Activated CD8-positive, alpha-beta memory T cell treated with anti-CD3 and anti-CD28 coated beads, Interleukin-2, amount 10 ng/mL, durations not matched to agents 7 days and 5 days (primary cell): Measurements from ENCODE around the gene PPP2R5D. TPM values are rescaled to one million over a fixed set of nuclear protein-coding genes. Genes with fewer than 3 reads are reported as not detected.
"Not testable (repeated sequence)": the region's sequence is repeated elsewhere in the genome, so short reads cannot be mapped to it uniquely, and the experiment has no call there.

Experiments
- ATAC-seq: fragments of 150-1000 bp; cut with Tn5 transposase; one replicate; pipeline ENCODE4 v1.10.0; 2021; ENCODE audit warnings: moderate library complexity
- CTCF ChIA-PET: fragments of 350-600 bp; sonication (Branson Sonifier 250); formaldehyde crosslinking; loops from one replicate; lab custom pipeline; 2021; ENCODE audit warnings: antibody characterized with exemption; lab: Charles Lee
- DNase-seq: peaks from one replicate; pipeline ENCODE4 v3.0.0-alpha.2; 2020
- H3K27ac Mint-ChIP-seq: one replicate; pipeline ENCODE4 v1.8.0; 2021; ENCODE audit warnings: mild to moderate bottlenecking, mixed read lengths
- H3K27me3 Mint-ChIP-seq: one replicate; pipeline ENCODE4 v1.8.0; 2021; ENCODE audit warnings: mixed read lengths
- H3K36me3 Mint-ChIP-seq: one replicate; pipeline ENCODE4 v1.8.0; 2021; ENCODE audit warnings: mild to moderate bottlenecking, mixed read lengths
- H3K4me1 Mint-ChIP-seq: one replicate; pipeline ENCODE4 v1.8.0; 2021; ENCODE audit warnings: mixed read lengths
- H3K4me3 Mint-ChIP-seq: one replicate; pipeline ENCODE4 v1.8.0; 2021; ENCODE audit warnings: mild to moderate bottlenecking, moderate library complexity, mixed read lengths
- H3K9me3 Mint-ChIP-seq: one replicate; pipeline ENCODE4 v1.8.0; 2022; ENCODE audit warnings: low read depth, mixed read lengths
- total RNA-seq, 2 experiments: library from RNA; stranded (reverse); gene quantifications; one replicate each; pipeline ENCODE4 v1.2.3, GENCODE V29; 2021

Gene PPP2R5D
- total RNA-seq, 2 experiments from 2014 or later = 53.0 to 58.4 TPM

GRCh38 chr6:43029120-43029519 is 44.8 kb downstream of the PPP2R5D start:
- no peak overlapping the region for H3K4me3 Mint-ChIP-seq
- ATAC-seq (no peak), DNase-seq (no peak)
- CTCF ChIA-PET = interaction anchor here (1.2 to 1.4 kb wide), 2 partner anchors 20 to 114 kb away, joined by 3 to 4 read pairs; no protein-coding TSS in a partner anchor
- no peaks in the 10 kb centered on the region for H3K9me3 Mint-ChIP-seq
- peaks cover 59% of the 10 kb centered on the region for H3K36me3 Mint-ChIP-seq
- no peak overlapping the region for H3K27ac Mint-ChIP-seq
- H3K4me1 Mint-ChIP-seq = peaks cover 12% of the 10 kb centered on the region
- H3K27me3 Mint-ChIP-seq = no peaks in the 10 kb centered on the region

DNA sequence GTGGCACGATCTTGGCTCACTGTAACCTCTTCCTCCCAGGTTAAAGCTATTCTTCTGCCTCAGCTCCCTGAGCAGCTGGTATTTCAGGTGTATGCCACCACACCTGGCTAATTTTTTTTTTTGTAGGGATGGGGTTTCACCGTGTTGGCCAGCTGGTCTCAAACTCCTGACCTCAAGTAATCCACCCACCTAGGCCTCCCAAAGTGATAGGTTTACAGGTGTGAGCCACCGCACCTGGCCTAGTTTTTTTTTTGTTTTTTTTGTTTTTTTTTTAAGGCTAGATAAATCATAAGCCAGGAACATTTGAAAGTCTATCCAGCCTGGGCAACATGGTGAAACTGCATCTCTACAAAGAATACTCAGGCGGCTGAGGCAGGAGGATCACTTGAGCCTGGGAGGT is 48.0 kb downstream of the PPP2R5D start:
- ATAC-seq (no peak), DNase-seq (no peak)
- Mint-ChIP-seq H3K4me1 (peaks cover 5% of the 10 kb centered on the region), H3K9me3 (no peaks in the 10 kb centered on the region), H3K27me3 (no peaks in the 10 kb centered on the region), H3K27ac (no peak overlapping the region), H3K36me3 (peaks cover 42% of the 10 kb centered on the region), H3K4me3 (no peak overlapping the region)
- CTCF ChIA-PET = no interaction called here

GRCh38 chr6:43033496-43034189 is 49.3 kb downstream of the PPP2R5D start:
- H3K27ac Mint-ChIP-seq = peak overlapping the region; percentile 11
- H3K4me1 Mint-ChIP-seq = peaks cover 3% of the 10 kb centered on the region
- CTCF ChIA-PET = no interaction called here
- no peaks in the 10 kb centered on the region for H3K27me3 Mint-ChIP-seq
- no peaks in the 10 kb centered on the region for H3K9me3 Mint-ChIP-seq
- DNase-seq = no peak
- no peak for ATAC-seq
- H3K4me3 Mint-ChIP-seq = no peak overlapping the region
- peaks cover 35% of the 10 kb centered on the region for H3K36me3 Mint-ChIP-seq

DNA sequence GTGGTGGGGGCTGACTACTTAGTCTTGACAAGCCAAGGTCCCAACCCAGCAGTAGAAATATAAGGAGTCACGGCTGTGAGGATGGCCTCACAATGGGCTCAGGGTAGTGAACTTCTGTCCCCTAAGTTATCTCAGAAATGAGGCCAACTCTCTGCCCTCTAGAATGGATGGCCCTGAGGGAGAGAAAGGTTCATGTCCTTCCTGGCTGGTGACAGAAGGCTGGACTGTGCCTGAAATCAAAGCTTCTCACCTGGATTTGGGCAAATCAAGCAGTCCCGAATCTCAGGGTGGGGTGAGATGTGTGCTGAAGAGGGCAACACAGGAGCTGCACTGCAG is 49.8 kb downstream of the PPP2R5D start:
- ATAC-seq = no peak
- CTCF ChIA-PET = no interaction called here

GRCh38 chr6:43035495-43036194 is 51.3 kb downstream of the PPP2R5D start:
- Mint-ChIP-seq H3K4me3 (no peak overlapping the region), H3K36me3 (peaks cover 24% of the 10 kb centered on the region), H3K27ac (no peak overlapping the region), H3K9me3 (no peaks in the 10 kb centered on the region), H3K27me3 (no peaks in the 10 kb centered on the region), H3K4me1 (peaks cover 3% of the 10 kb centered on the region)
- DNase-seq (no peak), ATAC-seq (no peak)
- CTCF ChIA-PET = no interaction called here

More for the DNA sequence above, 49.8 kb downstream of the PPP2R5D start:
- Mint-ChIP-seq H3K4me1 (peaks cover 3% of the 10 kb centered on the region), H3K9me3 (no peaks in the 10 kb centered on the region), H3K27ac (peak overlapping the region; percentile 11), H3K27me3 (no peaks in the 10 kb centered on the region), H3K4me3 (no peak overlapping the region), H3K36me3 (peaks cover 31% of the 10 kb centered on the region)
- DNase-seq = no peak

- ATAC-seq (no peak), DNase-seq (no peak)
- CTCF ChIA-PET = no interaction called here
- H3K4me3 Mint-ChIP-seq = no peak overlapping the region
- H3K4me1 Mint-ChIP-seq = peaks cover 3% of the 10 kb centered on the region
- no peaks in the 10 kb centered on the region for H3K27me3 Mint-ChIP-seq
- no peak overlapping the region for H3K27ac Mint-ChIP-seq
- peaks cover 20% of the 10 kb centered on the region for H3K36me3 Mint-ChIP-seq
- no peaks in the 10 kb centered on the region for H3K9me3 Mint-ChIP-seq
Measured at GRCh38 chr6:43036712-43037111, 52.3 kb downstream of the PPP2R5D start.

- Mint-ChIP-seq H3K4me3 (no peak overlapping the region), H3K27me3 (no peaks in the 10 kb centered on the region), H3K27ac (no peak overlapping the region), H3K4me1 (peaks cover 3% of the 10 kb centered on the region), H3K36me3 (peaks cover 19% of the 10 kb centered on the region), H3K9me3 (no peaks in the 10 kb centered on the region)
- no peak for DNase-seq
- CTCF ChIA-PET = no interaction called here
- ATAC-seq = no peak
Measured at GRCh38 chr6:43037197-43037596, 52.8 kb downstream of the PPP2R5D start.

- no peak for DNase-seq
- Mint-ChIP-seq H3K36me3 (peaks cover 19% of the 10 kb centered on the region), H3K27ac (no peak overlapping the region), H3K4me1 (peaks cover 3% of the 10 kb centered on the region), H3K4me3 (no peak overlapping the region), H3K27me3 (no peaks in the 10 kb centered on the region), H3K9me3 (no peaks in the 10 kb centered on the region)
- ATAC-seq = no peak
- CTCF ChIA-PET = no interaction called here
Measured at GRCh38 chr6:43037706-43038105, 53.3 kb downstream of the PPP2R5D start.

- Mint-ChIP-seq H3K36me3 (peaks cover 14% of the 10 kb centered on the region), H3K27me3 (no peaks in the 10 kb centered on the region), H3K27ac (no peak overlapping the region), H3K4me3 (no peak overlapping the region), H3K4me1 (no peaks in the 10 kb centered on the region), H3K9me3 (no peaks in the 10 kb centered on the region)
- CTCF ChIA-PET = interaction anchor here (0.7 to 0.8 kb wide), 2 partner anchors 18 to 20 kb away, joined by 3 read pairs; partner anchors contain the start of genes KLC4, MRPL2 and RRP36
- DNase-seq (no peak), ATAC-seq (no peak)
Measured at GRCh38 chr6:43038727-43039126, 54.4 kb downstream of the PPP2R5D start.

- H3K4me3 Mint-ChIP-seq = no peak overlapping the region
- H3K27me3 Mint-ChIP-seq = no peaks in the 10 kb centered on the region
- H3K27ac Mint-ChIP-seq = no peak overlapping the region
- no peaks in the 10 kb centered on the region for H3K9me3 Mint-ChIP-seq
- H3K4me1 Mint-ChIP-seq = no peaks in the 10 kb centered on the region
- CTCF ChIA-PET = interaction anchor here (0.9 kb wide), 1 partner anchor 18 kb away, joined by 3 read pairs; no protein-coding TSS in a partner anchor
- H3K36me3 Mint-ChIP-seq = peaks cover 7% of the 10 kb centered on the region
- no peak for ATAC-seq
- DNase-seq = no peak
Measured at GRCh38 chr6:43040542-43041257, 56.3 kb downstream of the PPP2R5D start.

GRCh38 chr6:43041475-43041874 is 57.1 kb downstream of the PPP2R5D start:
- not testable (repeated sequence) for ATAC-seq, H3K4me1 Mint-ChIP-seq, H3K9me3 Mint-ChIP-seq, H3K4me3 Mint-ChIP-seq, H3K27me3 Mint-ChIP-seq, DNase-seq, H3K36me3 Mint-ChIP-seq, H3K27ac Mint-ChIP-seq
- CTCF ChIA-PET = interaction anchor here (1.4 kb wide), 1 partner anchor 26 kb away, joined by 5 read pairs; no protein-coding TSS in a partner anchor

DNA sequence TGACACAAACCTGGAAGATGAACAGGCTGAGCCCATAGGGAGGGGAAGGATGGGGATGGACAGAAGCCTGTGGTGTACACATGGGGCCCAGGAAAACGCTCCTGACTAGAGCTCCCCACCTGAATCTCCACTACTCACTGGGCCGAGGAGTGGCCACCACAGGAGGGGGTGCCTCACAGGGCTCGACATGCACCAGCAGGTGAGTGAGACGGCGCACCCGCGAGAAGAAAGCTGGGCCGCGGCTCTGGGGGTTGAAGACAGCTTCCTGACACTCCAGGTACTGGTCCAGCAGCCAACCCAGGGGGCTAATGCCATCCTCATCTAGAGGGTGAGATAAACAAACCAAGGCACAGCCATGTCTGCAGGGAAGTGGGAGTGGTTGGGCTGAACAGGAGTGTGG is 58.9 kb downstream of the PPP2R5D start:
- CTCF ChIA-PET = interaction anchor here (0.6 kb wide), 1 partner anchor 135 kb away, joined by 3 read pairs; no protein-coding TSS in a partner anchor
- Mint-ChIP-seq H3K4me1 (no peaks in the 10 kb centered on the region), H3K27me3 (no peaks in the 10 kb centered on the region), H3K9me3 (no peaks in the 10 kb centered on the region), H3K4me3 (no peak overlapping the region), H3K27ac (no peak overlapping the region), H3K36me3 (peaks cover 3% of the 10 kb centered on the region)
- DNase-seq (no peak), ATAC-seq (no peak)

GRCh38 chr6:43045371-43045930 is 61.1 kb downstream of the PPP2R5D start:
- Mint-ChIP-seq H3K4me3 (no peak overlapping the region), H3K27me3 (no peaks in the 10 kb centered on the region), H3K9me3 (no peaks in the 10 kb centered on the region), H3K27ac (no peak overlapping the region), H3K36me3 (peaks cover 4% of the 10 kb centered on the region), H3K4me1 (peaks cover under 1% of the 10 kb centered on the region)
- CTCF ChIA-PET = interaction anchor here (1.5 kb wide), 1 partner anchor 98 kb away, joined by 5 read pairs; no protein-coding TSS in a partner anchor
- DNase-seq (no peak), ATAC-seq (no peak)
